Liver (tissue), 9 donors: ENCODE measurements around the gene CDK5RAP2. TPM values are rescaled to one million over a fixed set of nuclear protein-coding genes. Genes with fewer than 3 reads are reported as not detected.
A peak's percentile ranks its signal among the peaks of the same experiment; 100 is the strongest.

ENCODE experiments used
- DNase-seq: peaks from one replicate; pipeline ENCODE4 v3.0.0-alpha.2; 2017; ENCODE audit warnings: low spot score
- H3K27ac ChIP-seq, 2 donors: one replicate each; pipeline ENCODE4 v1.7.0; 2013; ENCODE audit warnings: inconsistent platforms in 2 of 2, low read length in 2 of 2, control low read depth in 1 of 2, low read depth in 1 of 2, mild to moderate bottlenecking in 1 of 2
- H3K27me3 ChIP-seq, 4 donors: one replicate each; pipeline versions ENCODE4 v1.6.1 to v1.7.0; 2013; ENCODE audit warnings: low read length in 3 of 4, inconsistent platforms in 1 of 4, mild to moderate bottlenecking in 1 of 4, moderate library complexity in 1 of 4; ENCODE audit not compliant: control insufficient read depth in 4 of 4, insufficient read depth in 4 of 4
- H3K36me3 ChIP-seq, 4 donors: one replicate each; pipeline versions ENCODE4 v1.6.1 to v1.7.0; 2013; ENCODE audit warnings: low read length in 3 of 4, mild to moderate bottlenecking in 3 of 4, low read depth in 1 of 4, moderate library complexity in 1 of 4; ENCODE audit not compliant: control insufficient read depth in 4 of 4, insufficient read depth in 3 of 4
- H3K4me1 ChIP-seq, 4 donors: one replicate each; pipeline versions ENCODE4 v1.6.1 to v1.7.0; 2013; ENCODE audit warnings: low read length in 3 of 4, mild to moderate bottlenecking in 3 of 4, moderate library complexity in 1 of 4; ENCODE audit not compliant: control insufficient read depth in 4 of 4, insufficient read depth in 4 of 4
- H3K4me3 ChIP-seq, 3 donors: one replicate each; pipeline versions ENCODE4 v1.6.1 to v1.7.0; 2013; ENCODE audit warnings: low read length in 3 of 3, control low read depth in 1 of 3, low read depth in 1 of 3, mild to moderate bottlenecking in 1 of 3
- H3K9ac ChIP-seq, 2 donors: one replicate each; pipeline ENCODE4 v1.7.0; 2013; ENCODE audit warnings: low read length in 2 of 2, mild to moderate bottlenecking in 2 of 2, moderate library complexity in 2 of 2, control low read depth in 1 of 2, low read depth in 1 of 2
- H3K9me3 ChIP-seq, 4 donors: one replicate each; pipeline versions ENCODE4 v1.6.1 to v1.7.0; 2013; ENCODE audit warnings: low read length in 3 of 4; ENCODE audit not compliant: control insufficient read depth in 4 of 4
- ATF3 ChIP-seq: IDR thresholded peaks from 2 replicates; pipeline ENCODE4 v1.6.1; 2016; ENCODE audit warnings: antibody characterized with exemption
- CTCF ChIP-seq: fragments of 150-350 bp; IDR thresholded peaks from 2 replicates; pipeline ENCODE4 v1.5.1; 2017; ENCODE audit warnings: improper control_type of control experiment, low read depth, low read length; ENCODE audit not compliant: missing input control
- EGR1 ChIP-seq, 2 donors: IDR thresholded peaks; 2 replicates each; pipeline ENCODE4 v1.6.1; 2016 to 2018; ENCODE audit warnings: antibody characterized with exemption in 2 of 2, low read depth in 2 of 2
- FOXA1 ChIP-seq: IDR thresholded peaks from 2 replicates; pipeline ENCODE4 v1.6.1; 2016; ENCODE audit warnings: antibody characterized with exemption
- FOXA2 ChIP-seq: IDR thresholded peaks from 2 replicates; pipeline ENCODE4 v1.6.1; 2016; ENCODE audit warnings: antibody characterized with exemption
- GABPA ChIP-seq, 2 donors: IDR thresholded peaks in 1 of 2; conservative IDR thresholded peaks in 1 of 2; 2 replicates each; pipeline ENCODE4 v1.6.1; 2016; ENCODE audit warnings: antibody characterized with exemption in 2 of 2, mild to moderate bottlenecking in 1 of 2, moderate library complexity in 1 of 2
- HNF4A ChIP-seq, 2 donors: conservative IDR thresholded peaks; 2 replicates each; pipeline ENCODE4 v1.6.1; 2016; ENCODE audit warnings: antibody characterized with exemption in 2 of 2, mild to moderate bottlenecking in 2 of 2
- HNF4G ChIP-seq: IDR thresholded peaks from 2 replicates; pipeline ENCODE4 v1.6.1; 2016; ENCODE audit warnings: antibody characterized with exemption
- JUND ChIP-seq, 2 donors: IDR thresholded peaks; 2 replicates each; pipeline ENCODE4 v1.6.1; 2016; ENCODE audit warnings: antibody characterized with exemption in 2 of 2
- MAX ChIP-seq: IDR thresholded peaks from 2 replicates; pipeline ENCODE4 v1.6.1; 2016; ENCODE audit warnings: antibody characterized with exemption
- NR2F2 ChIP-seq: IDR thresholded peaks from 2 replicates; pipeline ENCODE4 v1.6.1; 2016; ENCODE audit warnings: antibody characterized with exemption
- RAD21 ChIP-seq, 2 donors: IDR thresholded peaks; 2 replicates each; pipeline ENCODE4 v1.6.1; 2016; ENCODE audit warnings: antibody characterized with exemption in 2 of 2, mild to moderate bottlenecking in 2 of 2
- REST ChIP-seq: IDR thresholded peaks from 2 replicates; pipeline ENCODE4 v1.6.1; 2016; ENCODE audit warnings: antibody characterized with exemption, mild to moderate bottlenecking
- RXRA ChIP-seq, 2 donors: IDR thresholded peaks; 2 replicates each; pipeline ENCODE4 v1.6.1; 2017 to 2018; ENCODE audit warnings: antibody characterized with exemption in 2 of 2, mild to moderate bottlenecking in 1 of 2
- SP1 ChIP-seq: IDR thresholded peaks from 2 replicates; pipeline ENCODE4 v1.6.1; 2018; ENCODE audit warnings: antibody characterized with exemption, mild to moderate bottlenecking
- TAF1 ChIP-seq: conservative IDR thresholded peaks from 2 replicates; pipeline ENCODE4 v1.6.1; 2016; ENCODE audit warnings: antibody characterized with exemption, mild to moderate bottlenecking
- YY1 ChIP-seq: IDR thresholded peaks from 2 replicates; pipeline ENCODE4 v1.6.1; 2016; ENCODE audit warnings: antibody characterized with exemption, mild to moderate bottlenecking
- ZBTB33 ChIP-seq: IDR thresholded peaks from 2 replicates; pipeline ENCODE4 v1.6.1; 2016; ENCODE audit warnings: antibody characterized with exemption
- WGBS: extraction: QIAGEN DNeasy Blood & Tissue Kit; methylation state at CpG from one replicate; pipeline ENCODE4 v1.1.7; 2013; 5-methylcytosine and 5-hydroxymethylcytosine counted together
- polyA plus RNA-seq, 2 donors: library from polyadenylated mRNA; stranded (reverse) in 1 of 2; unstranded in 1 of 2; fragments of 200-250 nt in 1 of 2; fragments of >200 nt in 1 of 2; fragmentation: Nextera tagmentation in 1 of 2; extraction: Ambion mirVana in 1 of 2; gene quantifications; one replicate each; pipeline versions ENCODE4 v1.2.1 to v1.2.3, GENCODE V29; 2013 to 2015
- total RNA-seq, 2 donors: library from RNA; depleted of rRNA; stranded (reverse); fragments of >200 nt; gene quantifications; one replicate each; pipeline ENCODE4 v1.2.3, GENCODE V29; 2014
- donor health status: healthy.
- donor health status: healthy.
- donor health status: healthy.
- donor health status: healthy.
- donor health status: healthy.

Gene CDK5RAP2
- total and polyA plus RNA-seq, 4 donors: 11.7 to 38.9 (median 21.7) TPM

- no peaks in the 10 kb centered on the region for H3K27me3 ChIP-seq
- 44% methylated on average over 24 of the region's 24 CpGs for WGBS
- H3K4me1 ChIP-seq: peaks cover 18 to 57% (median 48%) of the 10 kb centered on the region in 4 donors
- H3K4me3 ChIP-seq: no peak overlapping the region
- TF ChIP-seq RXRA (IDR thresholded peaks at IDR 0.05) (peak in 1 of 2 donors; percentile 86), TAF1 (no peak), FOXA2 (peak; percentile 33), HNF4A (conservative IDR thresholded peaks at IDR 0.05) (peak; percentile 93 to 95), RAD21 (IDR thresholded peaks at IDR 0.05) (peak in 1 of 2 donors; percentile 49), HNF4G (peak; percentile 89), MAX (peak; percentile 12), FOXA1 (no peak), JUND (IDR thresholded peaks at IDR 0.05) (peak; percentile 44 to 58), EGR1 (IDR thresholded peaks at IDR 0.05; ENCODE audit: low read depth in 2 of 2) (peak in 1 of 2 donors; percentile 66), ATF3 (no peak), YY1 (peak; percentile 80), NR2F2 (no peak), REST (peak; percentile 47), ZBTB33 (peak; percentile 75), SP1 (peak; percentile 96), CTCF (no peak), GABPA (IDR thresholded peaks at IDR 0.05 in 1 of 2, conservative IDR thresholded peaks at IDR 0.05 in 1 of 2) (no peak)
- H3K9me3 ChIP-seq: peaks cover 0 to 4% (median under 1%) of the 10 kb centered on the region in 4 donors
- H3K36me3 ChIP-seq: no peaks in the 10 kb centered on the region
- peak overlapping the region; percentile 87 to 89 for H3K27ac ChIP-seq
- no peak for DNase-seq
- H3K9ac ChIP-seq: peak overlapping the region in 1 of 2 donors; percentile 11
Observed at GRCh38 chr9:120383999-120384924, 195.7 kb downstream of the CDK5RAP2 start.
